Lung microvascular endothelial cell (primary cell): ENCODE measurements around the gene DENND1B. TPM values are rescaled to one million over a fixed set of nuclear protein-coding genes. Genes with fewer than 3 reads are reported as not detected.

Experiments
- DNase-seq, 2 donors: peaks; one replicate each; pipeline versions ENCODE4 v3.0.0 to v3.0.0-alpha.2; 2010; ENCODE audit warnings: low read depth in 2 of 2
- total RNA-seq: library from RNA; depleted of rRNA; stranded (reverse); fragments of >200 nt; gene quantifications from 2 replicates; pipeline ENCODE4 v1.2.1, GENCODE V29; 2014

Gene DENND1B
- 2.0 and 2.8 TPM in 2 replicates for total RNA-seq

- peak; percentile 15 to 43 for DNase-seq
Observed at GRCh38 chr1:197775282-197776262, at the start of gene DENND1B. TSS of gene DENND1B (minus strand) at chr1:197775480. CDS start at chr1:197775155, 325 bp downstream.

- no peak for DNase-seq
Observed at GRCh38 chr1:197814306-197814705, 39.0 kb upstream of the DENND1B start.

GRCh38 chr1:197813741-197814140 is 38.5 kb upstream of the DENND1B start:
- DNase-seq = no peak

- DNase-seq = no peak
Observed at GRCh38 chr1:197811769-197812168, 36.5 kb upstream of the DENND1B start.

- no peak for DNase-seq
Observed at GRCh38 chr1:197810812-197811211, 35.5 kb upstream of the DENND1B start.

GRCh38 chr1:197808880-197809279 is 33.6 kb upstream of the DENND1B start:
- DNase-seq = no peak

- DNase-seq = no peak
Observed at GRCh38 chr1:197807739-197808453, 32.6 kb upstream of the DENND1B start.

GRCh38 chr1:197807216-197807615 is 31.9 kb upstream of the DENND1B start:
- DNase-seq = no peak

GRCh38 chr1:197806718-197807117 is 31.4 kb upstream of the DENND1B start:
- no peak for DNase-seq

GRCh38 chr1:197801684-197802083 is 26.4 kb upstream of the DENND1B start:
- no peak for DNase-seq

GRCh38 chr1:197801111-197801482 is 25.8 kb upstream of the DENND1B start:
- no peak for DNase-seq

- DNase-seq = no peak
Observed at GRCh38 chr1:197800379-197801110, 25.3 kb upstream of the DENND1B start.

GRCh38 chr1:197799271-197799670 is 24.0 kb upstream of the DENND1B start:
- peak in 1 of 2 donors; percentile 40 for DNase-seq

- no peak for DNase-seq
Observed at GRCh38 chr1:197798492-197798891, 23.2 kb upstream of the DENND1B start.

GRCh38 chr1:197797010-197797409 is 21.7 kb upstream of the DENND1B start:
- no peak for DNase-seq

- DNase-seq = no peak
Observed at GRCh38 chr1:197788741-197789739, 13.8 kb upstream of the DENND1B start.

GRCh38 chr1:197787623-197788536 is 12.6 kb upstream of the DENND1B start:
- no peak for DNase-seq

- DNase-seq = peak in 1 of 2 donors; percentile 19
Observed at GRCh38 chr1:197787056-197787455, 11.8 kb upstream of the DENND1B start.

- no peak for DNase-seq
Observed at GRCh38 chr1:197786280-197786679, 11.0 kb upstream of the DENND1B start.
